Measurements from ENCODE around the gene SAMHD1. TPM values are rescaled to one million over a fixed set of nuclear protein-coding genes. Genes with fewer than 3 reads are reported as not detected.
A peak's percentile ranks its signal among the peaks of the same experiment; 100 is the strongest.

Gene SAMHD1
- total and polyA plus RNA-seq, 2 of the 8 experiments (the other 6 are each of a cell fraction or from before 2014, with no cell fraction given): 22.0 to 37.1 TPM

- H3K27me3 ChIP-seq (replicated peaks in 1 of 4; ENCODE audit: control insufficient read depth in 3 of 4, extremely low read depth in 1 of 4, insufficient read depth in 3 of 4, low read length in 3 of 4): peaks cover 0 to 10% (median 4%) of the 10 kb centered on the region in 4 experiments; a peak in 3 of 7 replicates
- H3K4me3 ChIP-seq (ENCODE audit: extremely low read depth in 1 of 4, insufficient read depth in 2 of 4, low read depth in 3 of 4, low read length in 4 of 4): no peak overlapping the region
- peaks cover 15% of the 10 kb centered on the region; the same call in 1 of the 2 replicates for H3K23me2 ChIP-seq (ENCODE audit: low read depth, low read length)
- H2BK12ac ChIP-seq (ENCODE audit: low read depth, low read length): no peak overlapping the region; the same call in 1 of the 2 replicates
- H4K5ac ChIP-seq (ENCODE audit: insufficient read length, low read depth, low read length): no peak overlapping the region
- H2BK120ac ChIP-seq (replicated peaks; ENCODE audit: low read depth, low read length): no peak overlapping the region
- no peak overlapping the region for H4K91ac ChIP-seq (replicated peaks; ENCODE audit: insufficient read length, low read length)
- CTCF ChIA-PET (ENCODE audit: partially characterized antibody): interaction anchor here (0.8 to 3.5 kb wide), 9 partner anchors 9 to 60 kb away, joined by 3 to 13 read pairs (median 3); partner anchors contain the start of gene TLDC2
- H3K9me3 ChIP-seq (ENCODE audit: insufficient read depth in 2 of 2, low read depth in 1 of 2, low read length in 1 of 2): no peaks in the 10 kb centered on the region
- H3K23ac ChIP-seq (ENCODE audit: insufficient read length): no peak overlapping the region
- H2BK20ac ChIP-seq (ENCODE audit: low read length): no peak overlapping the region
- 0 out of 2 replicates have a peak overlapping the region, but pooled peaks have one; percentile 37 for H2BK15ac ChIP-seq (ENCODE audit: low read length)
- H3K27ac ChIP-seq (ENCODE audit: low read depth, low read length): no peak overlapping the region
- H3K14ac ChIP-seq (ENCODE audit: insufficient read length): no peak overlapping the region
- POLR2A ChIA-PET (ENCODE audit: partially characterized antibody): interaction anchor here (1.1 to 1.5 kb wide), 3 partner anchors 8 to 16 kb away, joined by 3 read pairs; no protein-coding TSS in a partner anchor
- 89% methylated on average over 8 of the region's 8 CpGs; no CpG with 5 or more reads in 1 of the 2 experiments for WGBS, 2 experiments (ENCODE audit: extremely low coverage in 1 of 2, insufficient coverage in 1 of 2, insufficient read length in 1 of 2, insufficient replicate concordance in 2 of 2, low coverage in 1 of 2, low lambda C conversion rate in 2 of 2, missing lambda C conversion rate in 1 of 2)
- no peaks in the 10 kb centered on the region for H3K36me3 ChIP-seq (ENCODE audit: control insufficient read depth in 2 of 4, insufficient read depth in 4 of 4, low read length in 3 of 4)
- no peak for DNase-seq (ENCODE audit: low read depth in 1 of 2, low spot score in 2 of 2)
- no peak for FAIRE-seq
- no peak overlapping the region for H4K8ac ChIP-seq (ENCODE audit: extremely low read depth, insufficient read depth, low read length)
- H3K9ac ChIP-seq (replicated peaks in 1 of 4; ENCODE audit: extremely low read depth in 1 of 4, low read depth in 3 of 4, low read length in 3 of 4): no peak overlapping the region
- H3K4me1 ChIP-seq (replicated peaks in 1 of 4; ENCODE audit: control insufficient read depth in 3 of 4, insufficient read depth in 4 of 4, low read length in 3 of 4): peaks cover 3 to 17% (median 11%) of the 10 kb centered on the region in 4 experiments
- peaks cover 0 to 3% of the 10 kb centered on the region in 2 experiments; a peak in 1 of 4 replicates for H3K79me2 ChIP-seq (ENCODE audit: control insufficient read depth in 1 of 2, insufficient read depth in 2 of 2, low read length in 2 of 2)
- no peak overlapping the region for H2AK5ac ChIP-seq (ENCODE audit: low read depth, low read length)
- 0 out of 2 replicates have a peak overlapping the region, but pooled peaks have one; percentile 11 for H2AFZ ChIP-seq (ENCODE audit: low read length)
- TF ChIP-seq JUN (IDR thresholded peaks at IDR 0.05; ENCODE audit: low read depth, low read length) (no peak), KDM4A (IDR thresholded peaks at IDR 0.05; ENCODE audit: low read depth, low read length, severe bottlenecking) (no peak), TCF12 (IDR thresholded peaks at IDR 0.05; ENCODE audit: low read depth, low read length) (no peak), BRCA1 (IDR thresholded peaks at IDR 0.05; ENCODE audit: low read depth, low read length) (no peak), SP2 (IDR thresholded peaks at IDR 0.05; ENCODE audit: low read length) (no peak), YY1 (IDR thresholded peaks at IDR 0.05; ENCODE audit: low read depth, low read length) (no peak), SRF (IDR thresholded peaks at IDR 0.05; ENCODE audit: low read depth, low read length) (no peak), CBX5 (IDR thresholded peaks at IDR 0.05; ENCODE audit: low read depth, low read length) (no peak), KDM5A (IDR thresholded peaks at IDR 0.05; ENCODE audit: low read length) (no peak), NRF1 (IDR thresholded peaks at IDR 0.05; ENCODE audit: low read depth, low read length) (no peak)
- H3K56ac ChIP-seq (replicated peaks; ENCODE audit: insufficient read length, low read depth, low read length): no peak overlapping the region
- peaks cover 3% of the 10 kb centered on the region; the same call in 1 of the 2 replicates for H3K79me1 ChIP-seq (ENCODE audit: low read depth, low read length)
- H3K18ac ChIP-seq (ENCODE audit: extremely low read depth, low read length): no peak overlapping the region
- peaks cover under 1 to 5% of the 10 kb centered on the region in 2 experiments for H4K20me1 ChIP-seq (replicated peaks in 1 of 2; ENCODE audit: control insufficient read depth in 1 of 2, insufficient read depth in 2 of 2, low read length in 2 of 2)
- no peak overlapping the region for H3K4me2 ChIP-seq (ENCODE audit: insufficient read depth in 1 of 2, low read depth in 2 of 2, low read length in 2 of 2)
- H2BK5ac ChIP-seq (ENCODE audit: low read depth, low read length): no peak overlapping the region
- H3K4ac ChIP-seq (replicated peaks; ENCODE audit: insufficient read length, low read depth, low read length): no peak overlapping the region
These were observed 84.6 kb downstream of the SAMHD1 start for GRCh38 chr20:36866681-36867495.
